Lower lobe of right lung (tissue), 2 donors: ENCODE measurements around the gene RTL5. TPM values are rescaled to one million over a fixed set of nuclear protein-coding genes. Genes with fewer than 3 reads are reported as not detected.

Experiments used
- ATAC-seq, 2 donors: fragments of 200-7000 bp; cut with Tn5 transposase; one replicate each; pipeline ENCODE4 v1.9.1; 2020 to 2022; ENCODE audit warnings: mild to moderate bottlenecking in 2 of 2, moderate library complexity in 2 of 2
- DNase-seq: peaks from one replicate; pipeline ENCODE4 v3.0.0-alpha.2; 2020
- H3K27ac ChIP-seq: fragments of 200-600 bp; one replicate; pipeline ENCODE4 v1.8.0; 2022
- H3K27me3 ChIP-seq: fragments of 200-600 bp; one replicate; pipeline ENCODE4 v1.8.0; 2022; ENCODE audit warnings: low read depth
- H3K36me3 ChIP-seq: fragments of 200-600 bp; one replicate; pipeline ENCODE4 v1.8.0; 2022; ENCODE audit warnings: mild to moderate bottlenecking
- H3K4me1 ChIP-seq: fragments of 200-600 bp; one replicate; pipeline ENCODE4 v1.8.0; 2022
- H3K4me3 ChIP-seq: fragments of 200-600 bp; one replicate; pipeline ENCODE4 v1.8.0; 2022; ENCODE audit warnings: mild to moderate bottlenecking
- H3K9me3 ChIP-seq: fragments of 200-600 bp; one replicate; pipeline ENCODE4 v1.8.0; 2022
- CTCF ChIP-seq: fragments of 200-600 bp; IDR thresholded peaks from one replicate; pipeline ENCODE4 v1.8.0; 2022; ENCODE audit warnings: antibody characterized with exemption, mild to moderate bottlenecking
- intact Hi-C: fragments of 100-400 bp; cut with DNase I; formaldehyde crosslinking; loops from one replicate; pipeline ENCODE4 v1.11.0; 2022
- total RNA-seq: library from RNA; stranded (reverse); fragmentation: NEBNext Ultra II Directional; extraction: Animal tissue kit (Norgen Biotek cat#: 25700); gene quantifications from one replicate; pipeline ENCODE4 v1.2.1, GENCODE V29; 2021
- donor health status: DM: no; HTN: yes; CAD: no; lungs with severe emphysema.

The RTL5 gene
- total RNA-seq, 1 donor from 2014 or later, result 9.9 TPM

- intact Hi-C loops, result no loop called here
Observed at GRCh38 chrX:72113461-72113860, 18.3 kb downstream of the RTL5 start.

GRCh38 chrX:72110876-72111708 lies 20.6 kb downstream of the RTL5 start:
- H3K27me3 ChIP-seq, result no peaks in the 10 kb centered on the region
- no peak for TF ChIP-seq CTCF
- H3K9me3 ChIP-seq, result no peaks in the 10 kb centered on the region
- intact Hi-C loops, result no loop called here
- H3K4me3 ChIP-seq, result no peak overlapping the region
- H3K36me3 ChIP-seq, result no peaks in the 10 kb centered on the region
- H3K27ac ChIP-seq, result no peak overlapping the region
- no peak for ATAC-seq
- DNase-seq, result no peak
- no peaks in the 10 kb centered on the region for H3K4me1 ChIP-seq

More at GRCh38 chrX:72113461-72113860, 18.3 kb downstream of the RTL5 start:
- Histone ChIP-seq H3K27me3 (no peaks in the 10 kb centered on the region), H3K9me3 (no peaks in the 10 kb centered on the region), H3K27ac (no peak overlapping the region), H3K4me1 (no peaks in the 10 kb centered on the region), H3K36me3 (no peaks in the 10 kb centered on the region), H3K4me3 (no peak overlapping the region)
- DNase-seq (no peak), ATAC-seq (no peak)
- TF ChIP-seq CTCF, result no peak

GRCh38 chrX:72110051-72110875 lies 21.5 kb downstream of the RTL5 start:
- H3K4me3 ChIP-seq, result no peak overlapping the region
- no peaks in the 10 kb centered on the region for H3K9me3 ChIP-seq
- no peak for ATAC-seq
- no peaks in the 10 kb centered on the region for H3K27me3 ChIP-seq
- no peak for TF ChIP-seq CTCF
- no peaks in the 10 kb centered on the region for H3K4me1 ChIP-seq
- intact Hi-C loops, result no loop called here
- no peak for DNase-seq
- H3K27ac ChIP-seq, result no peak overlapping the region
- H3K36me3 ChIP-seq, result no peaks in the 10 kb centered on the region

GRCh38 chrX:72108666-72109065 lies 23.0 kb downstream of the RTL5 start:
- no peak for TF ChIP-seq CTCF
- intact Hi-C loops, result no loop called here
- H3K36me3 ChIP-seq, result no peaks in the 10 kb centered on the region
- no peak overlapping the region for H3K27ac ChIP-seq
- no peaks in the 10 kb centered on the region for H3K27me3 ChIP-seq
- no peak for ATAC-seq
- DNase-seq, result no peak
- H3K4me3 ChIP-seq, result no peak overlapping the region
- H3K4me1 ChIP-seq, result no peaks in the 10 kb centered on the region
- H3K9me3 ChIP-seq, result no peaks in the 10 kb centered on the region

GRCh38 chrX:72107841-72108595 lies 23.7 kb downstream of the RTL5 start:
- no peak overlapping the region for H3K4me3 ChIP-seq
- no peak for TF ChIP-seq CTCF
- H3K36me3 ChIP-seq, result no peaks in the 10 kb centered on the region
- no peak overlapping the region for H3K27ac ChIP-seq
- no peak for DNase-seq
- no peak for ATAC-seq
- intact Hi-C loops, result no loop called here
- no peaks in the 10 kb centered on the region for H3K9me3 ChIP-seq
- no peaks in the 10 kb centered on the region for H3K4me1 ChIP-seq
- no peaks in the 10 kb centered on the region for H3K27me3 ChIP-seq
